HepG2 (cell line): Measurements from ENCODE around the gene EFCAB14. TPM values are rescaled to one million over a fixed set of nuclear protein-coding genes. Genes with fewer than 3 reads are reported as not detected.
A peak's percentile ranks its signal among the peaks of the same experiment; 100 is the strongest.

ENCODE experiments used
- ATAC-seq: fragments of 200-7000 bp; cut with Tn5 transposase; 3 replicates; pipeline ENCODE4 v1.9.1; 2020; ENCODE audit warnings: mild to moderate bottlenecking, moderate library complexity
- BruUV-seq: library from RNA; stranded (reverse); fragments of 400-500 nt; replicated peaks from 2 replicates; lab custom pipeline; 2021; lab: Mats Ljungman, UMichigan
- CTCF ChIA-PET: fragments of 300-600 bp; formaldehyde crosslinking; extraction: SDS; loops from one replicate; lab custom pipeline; 2021; ENCODE audit warnings: low total read pairs, inconsistent platforms, low intra/inter-chr PET ratio; lab: Yijun Ruan, JAX
- POLR2A ChIA-PET: fragments of 350-600 bp; sonication (Branson Sonifier 250); formaldehyde crosslinking; loops from one replicate; lab custom pipeline; 2020; ENCODE audit warnings: antibody characterized with exemption, inconsistent platforms; lab: Yijun Ruan, JAX
- DNase-seq: peaks from one replicate; pipeline ENCODE4 v3.0.0-alpha.2; 2015; ENCODE audit warnings: low spot score
- FAIRE-seq: peaks from 3 replicates; lab custom pipeline; 2011; peaks lifted over from hg19 to GRCh38; lab: Jason Lieb, UNC
- H2AFZ ChIP-seq: one replicate; pipeline ENCODE4 v1.6.1; 2011; ENCODE audit warnings: low read length, inconsistent platforms
- H3K27ac ChIP-seq: fragments of 300-600 bp; 3 replicates; pipeline ENCODE4 v1.8.0; 2011; ENCODE audit warnings: mixed run types, mild to moderate bottlenecking, mixed read lengths, low read length, inconsistent platforms; ENCODE audit not compliant: insufficient read depth; ENCODE audit errors: extremely low read length
- H3K27me3 ChIP-seq, 2 experiments: fragments of 200-600 bp in 1 of 2; 2 replicates in 1 of 2; 3 replicates in 1 of 2; pipeline versions ENCODE4 v1.6.0 to v1.8.0; 2011; ENCODE audit warnings: low read length in 2 of 2, mild to moderate bottlenecking in 2 of 2, moderate library complexity in 2 of 2, inconsistent platforms in 1 of 2; ENCODE audit not compliant: insufficient read depth in 2 of 2, control insufficient read depth in 1 of 2
- H3K36me3 ChIP-seq, 2 experiments: fragments of 200-600 bp in 1 of 2; replicated peaks in 1 of 2; 2 replicates in 1 of 2; 3 replicates in 1 of 2; pipeline versions ENCODE4 v1.5.1 to v1.8.0; 2011; ENCODE audit warnings: low read length in 2 of 2, inconsistent platforms in 1 of 2; ENCODE audit not compliant: insufficient read depth in 2 of 2, control insufficient read depth in 1 of 2
- H3K4me1 ChIP-seq: 2 replicates; pipeline ENCODE4 v1.5.1; 2012; ENCODE audit warnings: low read length, inconsistent platforms; ENCODE audit not compliant: insufficient read depth
- H3K4me2 ChIP-seq: 2 replicates; pipeline ENCODE4 v1.6.0; 2011; ENCODE audit warnings: low read depth, low read length, inconsistent platforms
- H3K4me3 ChIP-seq, 3 experiments: fragments of 200-600 bp in 1 of 3; sonication (generic), shearing (Covaris generic) in 1 of 3; replicated peaks in 1 of 3; 2 replicates each; pipeline ENCODE4 v1.5.1; 2011 to 2016; ENCODE audit warnings: low read length in 3 of 3, inconsistent platforms in 2 of 3, low read depth in 2 of 3, mild to moderate bottlenecking in 2 of 3, control low read depth in 1 of 3, mixed read lengths in 1 of 3; ENCODE audit not compliant: insufficient read depth in 1 of 3
- H3K79me2 ChIP-seq: one replicate; pipeline ENCODE4 v1.6.1; 2011; ENCODE audit warnings: low read length, inconsistent platforms; ENCODE audit not compliant: insufficient read depth
- H3K9ac ChIP-seq: 2 replicates; pipeline ENCODE4 v1.6.0; 2011; ENCODE audit warnings: mild to moderate bottlenecking, low read depth, low read length, inconsistent platforms; ENCODE audit not compliant: insufficient read depth
- H3K9me3 ChIP-seq: 2 replicates; pipeline ENCODE4 v1.5.1; 2012; ENCODE audit warnings: mild to moderate bottlenecking, low read length
- H4K20me1 ChIP-seq: 2 replicates; pipeline ENCODE4 v1.6.0; 2011; ENCODE audit warnings: inconsistent platforms, mild to moderate bottlenecking, low read length, moderate library complexity; ENCODE audit not compliant: insufficient read depth
- ATAD3A ChIP-seq: sonication (generic); formaldehyde crosslinking; IDR thresholded peaks from 2 replicates; pipeline ENCODE4 v1.4.0; 2020; ENCODE audit warnings: missing genetic modification reagents
- MAFF ChIP-seq: IDR thresholded peaks from 2 replicates; pipeline ENCODE4 v1.6.1; 2011; ENCODE audit warnings: low read depth, low read length, improper control_type of control experiment
- MAFK ChIP-seq, 2 experiments: IDR thresholded peaks in 1 of 2; conservative IDR thresholded peaks in 1 of 2; 2 replicates each; pipeline ENCODE4 v1.6.1; 2011; ENCODE audit warnings: improper control_type of control experiment in 2 of 2, low read length in 2 of 2
- MBD4 ChIP-seq: IDR thresholded peaks from 2 replicates; pipeline ENCODE4 v1.6.1; 2012; ENCODE audit warnings: low read length, inconsistent platforms, borderline replicate concordance
- RFX5 ChIP-seq: IDR thresholded peaks from 2 replicates; pipeline ENCODE4 v1.6.1; 2011; ENCODE audit warnings: low read depth, low read length, improper control_type of control experiment
- SP1 ChIP-seq, 2 experiments: fragments of 450-650 bp in 1 of 2; sonication (generic) in 1 of 2; formaldehyde crosslinking in 1 of 2; IDR thresholded peaks; 2 replicates each; pipeline versions ENCODE4 v1.4.0 to v1.6.1; 2016 to 2020; ENCODE audit warnings: missing genetic modification reagents in 1 of 2
- ZNF556 ChIP-seq: sonication (generic); formaldehyde crosslinking; IDR thresholded peaks from 2 replicates; pipeline ENCODE4 v1.4.0; 2020; ENCODE audit warnings: mild to moderate bottlenecking, missing genetic modification reagents, borderline replicate concordance
- ZNF713 ChIP-seq: sonication (generic); formaldehyde crosslinking; IDR thresholded peaks from 2 replicates; pipeline ENCODE4 v1.4.0; 2020; ENCODE audit warnings: mild to moderate bottlenecking, missing genetic modification reagents
- ZNF747 ChIP-seq: sonication (generic); formaldehyde crosslinking; IDR thresholded peaks from 2 replicates; pipeline ENCODE4 v1.8.1; 2023; ENCODE audit warnings: missing genetic modification reagents, mild to moderate bottlenecking, borderline replicate concordance
- WGBS: methylation state at CpG from one replicate; pipeline ENCODE4 v1.1.6; 2017; ENCODE audit warnings: low lambda C conversion rate; 5-methylcytosine and 5-hydroxymethylcytosine counted together
- in situ Hi-C: cut with HindIII; loops from 2 replicates; pipeline ENCODE4 v1.10.0; 2017; ENCODE audit warnings: low pct_unique_long_range_greater_than_20kb; ENCODE audit not compliant: extremely low pct_ligation_motif_present
- intact Hi-C: fragments of 100-400 bp; cut with micrococcal nuclease; formaldehyde crosslinking; loops from one replicate; pipeline ENCODE4 v1.10.0; 2022; ENCODE audit not compliant: unreplicated experiment
- polyA plus RNA-seq, 8 experiments: library from polyadenylated mRNA; depleted of rRNA in 3 of 8; stranded (reverse) in 7 of 8; unstranded in 1 of 8; fragments of >200 nt; fragmentation: Illumina TruSeq in 4 of 8; extraction: Trizol in 4 of 8; gene quantifications; 2 replicates each; pipeline versions ENCODE4 v1.2.1 to v1.2.3, GENCODE V29; 2011 to 2016; ENCODE audit warnings: low read depth in 4 of 8, missing spikeins in 1 of 8, mixed read lengths in 1 of 8; ENCODE audit not compliant: insufficient read depth in 1 of 8
- total RNA-seq, 5 experiments: library from RNA; depleted of rRNA; stranded (reverse); fragments of >200 nt; fragmentation: Illumina TruSeq; extraction: Trizol; gene quantifications; 2 replicates each; pipeline ENCODE4 v1.2.3, GENCODE V29; 2016; ENCODE audit warnings: low read depth in 1 of 5
- TF ChIP-seq, protein P1 (sequence below): sonication (generic); formaldehyde crosslinking; IDR thresholded peaks from one replicate; pipeline ENCODE4 v1.5.1; 2020; ENCODE audit warnings: mild to moderate bottlenecking, missing genetic modification reagents; ENCODE audit errors: not compliant biosample characterization

The EFCAB14 gene
- total and polyA plus RNA-seq, 2 of the 13 experiments (the other 11 are each of a cell fraction or from before 2014, with no cell fraction given): 13.4 to 17.9 TPM

DNA sequence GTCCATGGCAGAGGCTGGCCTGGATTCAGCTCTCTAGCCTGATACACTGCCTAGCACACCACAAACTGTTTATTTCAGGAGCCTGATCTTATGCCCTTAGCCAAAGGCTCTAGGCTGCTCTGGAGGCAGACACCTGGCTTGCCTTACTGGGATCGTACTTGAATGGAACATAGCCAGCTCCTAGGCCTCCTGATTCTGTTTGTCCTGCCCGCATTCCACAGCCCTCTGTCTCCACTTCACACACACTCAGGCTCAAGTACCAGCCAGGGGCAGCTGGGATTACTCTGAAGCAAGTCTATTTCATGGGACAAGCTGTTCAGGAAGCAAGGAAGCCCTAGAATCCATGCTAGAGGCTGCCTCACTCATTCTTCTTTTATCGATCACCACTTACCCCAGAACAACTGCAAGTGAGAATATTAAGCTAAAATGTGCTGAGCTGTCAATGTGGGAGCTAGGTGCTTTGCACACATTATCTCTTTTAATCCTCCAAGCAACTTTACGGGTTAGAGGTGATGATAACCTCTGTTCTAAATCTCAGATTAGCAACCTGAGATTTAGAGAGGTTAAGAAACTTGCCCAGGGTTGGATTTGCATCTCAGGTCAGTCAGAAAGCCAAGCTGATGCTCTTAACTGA lies 48.9 kb upstream of the EFCAB14 start:
- no peak overlapping the region for H3K4me3 ChIP-seq
- H3K27ac ChIP-seq: no peak overlapping the region
- no peaks in the 10 kb centered on the region for H3K27me3 ChIP-seq
- no TSS peak for BruUV-seq
- intact Hi-C loops: no loop called here
- DNase-seq (no peak), ATAC-seq (no peak; the same call in 2 of the 3 replicates), FAIRE-seq (no peak)
- no peaks in the 10 kb centered on the region for H4K20me1 ChIP-seq
- WGBS: 18% methylated on average over 3 of the region's 4 CpGs
- H3K36me3 ChIP-seq: no peaks in the 10 kb centered on the region
- H3K79me2 ChIP-seq: no peaks in the 10 kb centered on the region
- no peak overlapping the region for H2AFZ ChIP-seq
- TF ChIP-seq MBD4 (no peak), RFX5 (no peak), ATAD3A (CRISPR knock-in tag) (no peak), MAFK (conservative IDR thresholded peaks at IDR 0.05 in 1 of 2, IDR thresholded peaks at IDR 0.05 in 1 of 2; ENCODE audit: low read length in 2 of 2) (peak; percentile 61 to 73), ZNF747 (no peak), ZNF713 (no peak), MAFF (peak; percentile 44; the same call in 1 of the 2 replicates), SP1 (IDR thresholded peaks at IDR 0.05) (no peak), SP1 (CRISPR knock-in tag; IDR thresholded peaks at IDR 0.05) (no peak), ZNF556 (CRISPR knock-in tag) (no peak)
- TF ChIP-seq, protein P1, sequence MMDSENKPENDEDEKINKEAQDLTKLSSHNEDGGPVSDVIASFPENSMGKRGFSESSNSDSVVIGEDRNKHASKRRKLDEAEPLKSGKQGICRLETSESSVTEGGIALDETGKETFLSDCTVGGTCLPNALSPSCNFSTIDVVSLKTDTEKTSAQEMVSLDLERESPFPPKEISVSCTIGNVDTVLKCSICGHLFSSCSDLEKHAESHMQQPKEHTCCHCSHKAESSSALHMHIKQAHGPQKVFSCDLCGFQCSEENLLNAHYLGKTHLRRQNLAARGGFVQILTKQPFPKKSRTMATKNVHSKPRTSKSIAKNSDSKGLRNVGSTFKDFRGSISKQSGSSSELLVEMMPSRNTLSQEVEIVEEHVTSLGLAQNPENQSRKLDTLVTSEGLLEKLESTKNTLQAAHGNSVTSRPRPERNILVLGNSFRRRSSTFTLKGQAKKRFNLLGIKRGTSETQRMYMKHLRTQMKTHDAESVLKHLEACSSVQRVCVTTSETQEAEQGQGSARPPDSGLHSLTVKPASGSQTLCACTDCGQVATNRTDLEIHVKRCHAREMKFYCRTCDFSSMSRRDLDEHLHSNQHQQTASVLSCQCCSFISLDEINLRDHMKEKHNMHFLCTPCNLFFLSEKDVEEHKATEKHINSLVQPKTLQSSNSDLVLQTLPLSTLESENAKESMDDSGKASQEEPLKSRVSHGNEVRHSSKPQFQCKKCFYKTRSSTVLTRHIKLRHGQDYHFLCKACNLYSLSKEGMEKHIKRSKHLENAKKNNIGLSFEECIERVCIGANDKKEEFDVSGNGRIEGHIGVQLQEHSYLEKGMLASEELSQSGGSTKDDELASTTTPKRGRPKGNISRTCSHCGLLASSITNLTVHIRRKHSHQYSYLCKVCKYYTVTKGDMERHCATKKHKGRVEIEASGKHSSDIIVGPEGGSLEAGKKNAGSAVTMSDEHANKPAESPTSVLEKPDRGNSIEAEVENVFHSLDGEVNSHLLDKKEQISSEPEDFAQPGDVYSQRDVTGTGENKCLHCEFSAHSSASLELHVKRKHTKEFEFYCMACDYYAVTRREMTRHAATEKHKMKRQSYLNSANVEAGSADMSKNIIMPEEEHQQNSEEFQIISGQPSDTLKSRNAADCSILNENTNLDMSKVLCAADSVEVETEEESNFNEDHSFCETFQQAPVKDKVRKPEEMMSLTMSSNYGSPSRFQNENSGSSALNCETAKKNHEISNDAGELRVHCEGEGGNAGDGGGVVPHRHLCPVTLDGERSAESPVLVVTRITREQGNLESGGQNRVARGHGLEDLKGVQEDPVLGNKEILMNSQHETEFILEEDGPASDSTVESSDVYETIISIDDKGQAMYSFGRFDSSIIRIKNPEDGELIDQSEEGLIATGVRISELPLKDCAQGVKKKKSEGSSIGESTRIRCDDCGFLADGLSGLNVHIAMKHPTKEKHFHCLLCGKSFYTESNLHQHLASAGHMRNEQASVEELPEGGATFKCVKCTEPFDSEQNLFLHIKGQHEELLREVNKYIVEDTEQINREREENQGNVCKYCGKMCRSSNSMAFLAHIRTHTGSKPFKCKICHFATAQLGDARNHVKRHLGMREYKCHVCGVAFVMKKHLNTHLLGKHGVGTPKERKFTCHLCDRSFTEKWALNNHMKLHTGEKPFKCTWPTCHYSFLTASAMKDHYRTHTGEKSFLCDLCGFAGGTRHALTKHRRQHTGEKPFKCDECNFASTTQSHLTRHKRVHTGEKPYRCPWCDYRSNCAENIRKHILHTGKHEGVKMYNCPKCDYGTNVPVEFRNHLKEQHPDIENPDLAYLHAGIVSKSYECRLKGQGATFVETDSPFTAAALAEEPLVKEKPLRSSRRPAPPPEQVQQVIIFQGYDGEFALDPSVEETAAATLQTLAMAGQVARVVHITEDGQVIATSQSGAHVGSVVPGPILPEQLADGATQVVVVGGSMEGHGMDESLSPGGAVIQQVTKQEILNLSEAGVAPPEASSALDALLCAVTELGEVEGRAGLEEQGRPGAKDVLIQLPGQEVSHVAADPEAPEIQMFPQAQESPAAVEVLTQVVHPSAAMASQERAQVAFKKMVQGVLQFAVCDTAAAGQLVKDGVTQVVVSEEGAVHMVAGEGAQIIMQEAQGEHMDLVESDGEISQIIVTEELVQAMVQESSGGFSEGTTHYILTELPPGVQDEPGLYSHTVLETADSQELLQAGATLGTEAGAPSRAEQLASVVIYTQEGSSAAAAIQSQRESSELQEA (CRISPR knock-in tag): no peak
- ChIA-PET POLR2A (no interaction called here), CTCF (no interaction called here)
- in situ Hi-C loops: no loop called here
- no peak overlapping the region for H3K4me2 ChIP-seq
- peaks cover 19% of the 10 kb centered on the region for H3K4me1 ChIP-seq
- H3K9ac ChIP-seq: no peak overlapping the region
- H3K9me3 ChIP-seq: peaks cover 20% of the 10 kb centered on the region
